Liver (tissue), 9 donors: ENCODE data around the gene CIDEA. TPM values are rescaled to one million over a fixed set of nuclear protein-coding genes. Genes with fewer than 3 reads are reported as not detected.

ENCODE experiments used
- DNase-seq: peaks from one replicate; pipeline ENCODE4 v3.0.0-alpha.2; 2017; ENCODE audit warnings: low spot score
- H3K27ac ChIP-seq, 2 donors: one replicate each; pipeline ENCODE4 v1.7.0; 2013; ENCODE audit warnings: inconsistent platforms in 2 of 2, low read length in 2 of 2, control low read depth in 1 of 2, low read depth in 1 of 2, mild to moderate bottlenecking in 1 of 2
- H3K27me3 ChIP-seq, 4 donors: one replicate each; pipeline versions ENCODE4 v1.6.1 to v1.7.0; 2013; ENCODE audit warnings: low read length in 3 of 4, inconsistent platforms in 1 of 4, mild to moderate bottlenecking in 1 of 4, moderate library complexity in 1 of 4; ENCODE audit not compliant: control insufficient read depth in 4 of 4, insufficient read depth in 4 of 4
- H3K36me3 ChIP-seq, 4 donors: one replicate each; pipeline versions ENCODE4 v1.6.1 to v1.7.0; 2013; ENCODE audit warnings: low read length in 3 of 4, mild to moderate bottlenecking in 3 of 4, low read depth in 1 of 4, moderate library complexity in 1 of 4; ENCODE audit not compliant: control insufficient read depth in 4 of 4, insufficient read depth in 3 of 4
- H3K4me1 ChIP-seq, 4 donors: one replicate each; pipeline versions ENCODE4 v1.6.1 to v1.7.0; 2013; ENCODE audit warnings: low read length in 3 of 4, mild to moderate bottlenecking in 3 of 4, moderate library complexity in 1 of 4; ENCODE audit not compliant: control insufficient read depth in 4 of 4, insufficient read depth in 4 of 4
- H3K4me3 ChIP-seq, 3 donors: one replicate each; pipeline versions ENCODE4 v1.6.1 to v1.7.0; 2013; ENCODE audit warnings: low read length in 3 of 3, control low read depth in 1 of 3, low read depth in 1 of 3, mild to moderate bottlenecking in 1 of 3
- H3K9ac ChIP-seq, 2 donors: one replicate each; pipeline ENCODE4 v1.7.0; 2013; ENCODE audit warnings: low read length in 2 of 2, mild to moderate bottlenecking in 2 of 2, moderate library complexity in 2 of 2, control low read depth in 1 of 2, low read depth in 1 of 2
- H3K9me3 ChIP-seq, 4 donors: one replicate each; pipeline versions ENCODE4 v1.6.1 to v1.7.0; 2013; ENCODE audit warnings: low read length in 3 of 4; ENCODE audit not compliant: control insufficient read depth in 4 of 4
- ATF3 ChIP-seq: IDR thresholded peaks from 2 replicates; pipeline ENCODE4 v1.6.1; 2016; ENCODE audit warnings: antibody characterized with exemption
- CTCF ChIP-seq: fragments of 150-350 bp; IDR thresholded peaks from 2 replicates; pipeline ENCODE4 v1.5.1; 2017; ENCODE audit warnings: improper control_type of control experiment, low read depth, low read length; ENCODE audit not compliant: missing input control
- EGR1 ChIP-seq, 2 donors: IDR thresholded peaks; 2 replicates each; pipeline ENCODE4 v1.6.1; 2016 to 2018; ENCODE audit warnings: antibody characterized with exemption in 2 of 2, low read depth in 2 of 2
- FOXA1 ChIP-seq: IDR thresholded peaks from 2 replicates; pipeline ENCODE4 v1.6.1; 2016; ENCODE audit warnings: antibody characterized with exemption
- FOXA2 ChIP-seq: IDR thresholded peaks from 2 replicates; pipeline ENCODE4 v1.6.1; 2016; ENCODE audit warnings: antibody characterized with exemption
- GABPA ChIP-seq, 2 donors: IDR thresholded peaks in 1 of 2; conservative IDR thresholded peaks in 1 of 2; 2 replicates each; pipeline ENCODE4 v1.6.1; 2016; ENCODE audit warnings: antibody characterized with exemption in 2 of 2, mild to moderate bottlenecking in 1 of 2, moderate library complexity in 1 of 2
- HNF4A ChIP-seq, 2 donors: conservative IDR thresholded peaks; 2 replicates each; pipeline ENCODE4 v1.6.1; 2016; ENCODE audit warnings: antibody characterized with exemption in 2 of 2, mild to moderate bottlenecking in 2 of 2
- HNF4G ChIP-seq: IDR thresholded peaks from 2 replicates; pipeline ENCODE4 v1.6.1; 2016; ENCODE audit warnings: antibody characterized with exemption
- JUND ChIP-seq, 2 donors: IDR thresholded peaks; 2 replicates each; pipeline ENCODE4 v1.6.1; 2016; ENCODE audit warnings: antibody characterized with exemption in 2 of 2
- NR2F2 ChIP-seq: IDR thresholded peaks from 2 replicates; pipeline ENCODE4 v1.6.1; 2016; ENCODE audit warnings: antibody characterized with exemption
- REST ChIP-seq: IDR thresholded peaks from 2 replicates; pipeline ENCODE4 v1.6.1; 2016; ENCODE audit warnings: antibody characterized with exemption, mild to moderate bottlenecking
- RXRA ChIP-seq, 2 donors: IDR thresholded peaks; 2 replicates each; pipeline ENCODE4 v1.6.1; 2017 to 2018; ENCODE audit warnings: antibody characterized with exemption in 2 of 2, mild to moderate bottlenecking in 1 of 2
- SP1 ChIP-seq: IDR thresholded peaks from 2 replicates; pipeline ENCODE4 v1.6.1; 2018; ENCODE audit warnings: antibody characterized with exemption, mild to moderate bottlenecking
- TAF1 ChIP-seq: conservative IDR thresholded peaks from 2 replicates; pipeline ENCODE4 v1.6.1; 2016; ENCODE audit warnings: antibody characterized with exemption, mild to moderate bottlenecking
- YY1 ChIP-seq: IDR thresholded peaks from 2 replicates; pipeline ENCODE4 v1.6.1; 2016; ENCODE audit warnings: antibody characterized with exemption, mild to moderate bottlenecking
- ZBTB33 ChIP-seq: IDR thresholded peaks from 2 replicates; pipeline ENCODE4 v1.6.1; 2016; ENCODE audit warnings: antibody characterized with exemption
- WGBS: extraction: QIAGEN DNeasy Blood & Tissue Kit; methylation state at CpG from one replicate; pipeline ENCODE4 v1.1.7; 2013; 5-methylcytosine and 5-hydroxymethylcytosine counted together
- polyA plus RNA-seq, 2 donors: library from polyadenylated mRNA; stranded (reverse) in 1 of 2; unstranded in 1 of 2; fragments of 200-250 nt in 1 of 2; fragments of >200 nt in 1 of 2; fragmentation: Nextera tagmentation in 1 of 2; extraction: Ambion mirVana in 1 of 2; gene quantifications; one replicate each; pipeline versions ENCODE4 v1.2.1 to v1.2.3, GENCODE V29; 2013 to 2015
- total RNA-seq, 2 donors: library from RNA; depleted of rRNA; stranded (reverse); fragments of >200 nt; gene quantifications; one replicate each; pipeline ENCODE4 v1.2.3, GENCODE V29; 2014
- donor health status: healthy.
- donor health status: healthy.
- donor health status: healthy.
- donor health status: healthy.
- donor health status: healthy.

Gene CIDEA
- total and polyA plus RNA-seq, 4 donors: not detected

- Histone ChIP-seq H3K4me3 (no peak overlapping the region), H3K36me3 (peaks cover 0 to 7% (median 2%) of the 10 kb centered on the region in 4 donors), H3K27ac (no peak overlapping the region), H3K9me3 (peaks cover 0 to 4% (median 0%) of the 10 kb centered on the region in 4 donors), H3K27me3 (no peaks in the 10 kb centered on the region), H3K9ac (no peak overlapping the region), H3K4me1 (peaks cover 0 to 6% (median 3%) of the 10 kb centered on the region in 4 donors)
- TF ChIP-seq REST: no peak
- no peak for TF ChIP-seq HNF4A (conservative IDR thresholded peaks at IDR 0.05)
- no peak for DNase-seq
Measured at GRCh38 chr18:12312976-12313375, 58.8 kb downstream of the CIDEA start.

GRCh38 chr18:12313530-12314245 lies 59.5 kb downstream of the CIDEA start:
- TF ChIP-seq JUND (IDR thresholded peaks at IDR 0.05) (no peak), ATF3 (no peak), FOXA2 (no peak), EGR1 (IDR thresholded peaks at IDR 0.05; ENCODE audit: low read depth in 2 of 2) (no peak), REST (no peak), TAF1 (no peak), HNF4A (conservative IDR thresholded peaks at IDR 0.05) (no peak), SP1 (no peak), HNF4G (no peak), FOXA1 (no peak), CTCF (no peak), NR2F2 (no peak), RXRA (IDR thresholded peaks at IDR 0.05) (no peak), YY1 (no peak), GABPA (IDR thresholded peaks at IDR 0.05 in 1 of 2, conservative IDR thresholded peaks at IDR 0.05 in 1 of 2) (no peak), ZBTB33 (no peak)
- Histone ChIP-seq H3K9ac (no peak overlapping the region), H3K4me3 (no peak overlapping the region), H3K27ac (no peak overlapping the region), H3K9me3 (peaks cover 0 to 4% (median 0%) of the 10 kb centered on the region in 4 donors), H3K36me3 (peaks cover 0 to 7% (median 2%) of the 10 kb centered on the region in 4 donors), H3K27me3 (no peaks in the 10 kb centered on the region), H3K4me1 (peaks cover 0 to 4% (median 0%) of the 10 kb centered on the region in 4 donors)
- DNase-seq: no peak
- WGBS: 88% methylated on average over 5 of the region's 5 CpGs
